ENCODE data around the gene SLC35F2. TPM values are rescaled to one million over a fixed set of nuclear protein-coding genes. Genes with fewer than 3 reads are reported as not detected.

The SLC35F2 gene
- total and polyA plus RNA-seq, 2 donors (not counting 1 experiment from before 2014, with no cell fraction given): 2.8 to 7.4 TPM

GRCh38 chr11:107747622-107748021, 111.0 kb downstream of the SLC35F2 start:
- Histone ChIP-seq H2AFZ (ENCODE audit: low read length) (no peak overlapping the region), H3K27ac (ENCODE audit: insufficient read depth, low read length) (no peak overlapping the region), H3K4me2 (ENCODE audit: extremely low read depth, insufficient read depth, low read length) (no peak overlapping the region), H3K9ac (ENCODE audit: insufficient read depth, low read length) (no peak overlapping the region), H3K36me3 (ENCODE audit: control insufficient read depth, insufficient read depth, low read length) (no peaks in the 10 kb centered on the region), H3K27me3 (ENCODE audit: control insufficient read depth, insufficient read depth, low read length) (peaks cover 3% of the 10 kb centered on the region), H3K4me1 (ENCODE audit: control insufficient read depth, extremely low read depth, insufficient read depth, low read length) (no peaks in the 10 kb centered on the region), H3K4me3 (replicated peaks in 1 of 4; ENCODE audit: control extremely low read depth in 1 of 4, insufficient read depth in 1 of 4, low read depth in 3 of 4, low read length in 4 of 4) (no peak overlapping the region), H3K9me3 (ENCODE audit: control insufficient read depth, insufficient read depth, low read depth, low read length) (no peaks in the 10 kb centered on the region), H4K20me1 (ENCODE audit: control insufficient read depth, extremely low read depth, insufficient read depth, low read length) (no peaks in the 10 kb centered on the region), H3K79me2 (ENCODE audit: control insufficient read depth, insufficient read depth, low read length) (no peaks in the 10 kb centered on the region)
- no peak for DNase-seq (ENCODE audit: low read depth in 2 of 2)
- TF ChIP-seq EZH2 (IDR thresholded peaks at IDR 0.05; ENCODE audit: low read length, missing control alignments): no peak
- no peak for TF ChIP-seq CTCF (conservative IDR thresholded peaks at IDR 0.05 in 1 of 2, IDR thresholded peaks at IDR 0.05 in 1 of 2; ENCODE audit: low read depth in 1 of 2, low read length in 2 of 2)

GRCh38 chr11:107744736-107745135, 113.9 kb downstream of the SLC35F2 start:
- no peaks in the 10 kb centered on the region for H3K4me1 ChIP-seq (ENCODE audit: control insufficient read depth, extremely low read depth, insufficient read depth, low read length)
- no peak overlapping the region for H3K4me2 ChIP-seq (ENCODE audit: extremely low read depth, insufficient read depth, low read length)
- no peaks in the 10 kb centered on the region for H3K9me3 ChIP-seq (ENCODE audit: control insufficient read depth, insufficient read depth, low read depth, low read length)
- no peaks in the 10 kb centered on the region for H4K20me1 ChIP-seq (ENCODE audit: control insufficient read depth, extremely low read depth, insufficient read depth, low read length)
- TF ChIP-seq CTCF (conservative IDR thresholded peaks at IDR 0.05 in 1 of 2, IDR thresholded peaks at IDR 0.05 in 1 of 2; ENCODE audit: low read depth in 1 of 2, low read length in 2 of 2): no peak
- no peak for TF ChIP-seq EZH2 (IDR thresholded peaks at IDR 0.05; ENCODE audit: low read length, missing control alignments)
- H3K27me3 ChIP-seq (ENCODE audit: control insufficient read depth, insufficient read depth, low read length): peaks cover 3% of the 10 kb centered on the region
- H3K4me3 ChIP-seq (replicated peaks in 1 of 4; ENCODE audit: control extremely low read depth in 1 of 4, insufficient read depth in 1 of 4, low read depth in 3 of 4, low read length in 4 of 4): no peak overlapping the region
- H3K36me3 ChIP-seq (ENCODE audit: control insufficient read depth, insufficient read depth, low read length): no peaks in the 10 kb centered on the region
- DNase-seq (ENCODE audit: low read depth in 2 of 2): no peak
- no peak overlapping the region for H2AFZ ChIP-seq (ENCODE audit: low read length)
- H3K9ac ChIP-seq (ENCODE audit: insufficient read depth, low read length): no peak overlapping the region
- no peak overlapping the region for H3K27ac ChIP-seq (ENCODE audit: insufficient read depth, low read length)
- H3K79me2 ChIP-seq (ENCODE audit: control insufficient read depth, insufficient read depth, low read length): no peaks in the 10 kb centered on the region

- TF ChIP-seq EZH2 (IDR thresholded peaks at IDR 0.05; ENCODE audit: low read length, missing control alignments) (no peak), CTCF (conservative IDR thresholded peaks at IDR 0.05 in 1 of 2, IDR thresholded peaks at IDR 0.05 in 1 of 2; ENCODE audit: low read depth in 1 of 2, low read length in 2 of 2) (no peak)
- H3K9me3 ChIP-seq (ENCODE audit: control insufficient read depth, insufficient read depth, low read depth, low read length): no peaks in the 10 kb centered on the region
- no peak overlapping the region for H3K27ac ChIP-seq (ENCODE audit: insufficient read depth, low read length)
- no peaks in the 10 kb centered on the region for H3K36me3 ChIP-seq (ENCODE audit: control insufficient read depth, insufficient read depth, low read length)
- no peak overlapping the region for H2AFZ ChIP-seq (ENCODE audit: low read length)
- peaks cover 3% of the 10 kb centered on the region for H3K27me3 ChIP-seq (ENCODE audit: control insufficient read depth, insufficient read depth, low read length)
- H4K20me1 ChIP-seq (ENCODE audit: control insufficient read depth, extremely low read depth, insufficient read depth, low read length): no peaks in the 10 kb centered on the region
- no peaks in the 10 kb centered on the region for H3K4me1 ChIP-seq (ENCODE audit: control insufficient read depth, extremely low read depth, insufficient read depth, low read length)
- no peak overlapping the region for H3K9ac ChIP-seq (ENCODE audit: insufficient read depth, low read length)
- H3K79me2 ChIP-seq (ENCODE audit: control insufficient read depth, insufficient read depth, low read length): no peaks in the 10 kb centered on the region
- no peak overlapping the region for H3K4me3 ChIP-seq (replicated peaks in 1 of 4; ENCODE audit: control extremely low read depth in 1 of 4, insufficient read depth in 1 of 4, low read depth in 3 of 4, low read length in 4 of 4)
- DNase-seq (ENCODE audit: low read depth in 2 of 2): no peak
- no peak overlapping the region for H3K4me2 ChIP-seq (ENCODE audit: extremely low read depth, insufficient read depth, low read length)
Observed at GRCh38 chr11:107743191-107743590, 115.4 kb downstream of the SLC35F2 start.

Measured in fibroblast of lung (primary cell).